Activated naive CD8-positive, alpha-beta T cell treated with anti-CD3 and anti-CD28 coated beads, Interleukin-2, amount 10 ng/mL, durations not matched to agents 7 days and 5 days (primary cell): ENCODE results near the gene HMGXB4. TPM values are rescaled to one million over a fixed set of nuclear protein-coding genes. Genes with fewer than 3 reads are reported as not detected.

Source experiments
- ATAC-seq: fragments of 150-1000 bp; cut with Tn5 transposase; one replicate; pipeline ENCODE4 v1.10.0; 2021; ENCODE audit warnings: low read depth, moderate library complexity
- POLR2A ChIA-PET: fragments of 350-600 bp; sonication (Branson Sonifier 250); formaldehyde crosslinking; loops from one replicate; lab custom pipeline; 2021; ENCODE audit warnings: antibody characterized with exemption; lab: Charles Lee
- DNase-seq: peaks from one replicate; pipeline ENCODE4 v3.0.0; 2021
- H3K27ac Mint-ChIP-seq: one replicate; pipeline ENCODE4 v1.8.0; 2022; ENCODE audit warnings: mild to moderate bottlenecking, mixed read lengths
- H3K27me3 Mint-ChIP-seq: one replicate; pipeline ENCODE4 v1.8.0; 2022; ENCODE audit warnings: mild to moderate bottlenecking, moderate library complexity, mixed read lengths
- H3K36me3 Mint-ChIP-seq: one replicate; pipeline ENCODE4 v1.8.0; 2021; ENCODE audit warnings: mild to moderate bottlenecking, mixed read lengths
- H3K4me1 Mint-ChIP-seq: one replicate; pipeline ENCODE4 v1.8.0; 2021; ENCODE audit warnings: mixed read lengths
- H3K4me3 Mint-ChIP-seq: one replicate; pipeline ENCODE4 v1.8.0; 2022; ENCODE audit warnings: mild to moderate bottlenecking, moderate library complexity, mixed read lengths
- H3K9me3 Mint-ChIP-seq: one replicate; pipeline ENCODE4 v1.8.0; 2021; ENCODE audit warnings: mixed read lengths
- total RNA-seq, 2 experiments: library from RNA; stranded (reverse); gene quantifications; one replicate each; pipeline ENCODE4 v1.2.3, GENCODE V29; 2021

HMGXB4 gene
- total RNA-seq, 2 experiments from 2014 or later, result 35.4 to 36.2 TPM

- no peak overlapping the region for H3K4me3 Mint-ChIP-seq
- DNase-seq, result no peak
Measured at GRCh38 chr22:35307892-35308291, 50.6 kb downstream of the HMGXB4 start.

GRCh38 chr22:35308480-35309021 lies 51.3 kb downstream of the HMGXB4 start:
- H3K27me3 Mint-ChIP-seq, result no peaks in the 10 kb centered on the region
- H3K9me3 Mint-ChIP-seq, result no peaks in the 10 kb centered on the region
- ATAC-seq (peak; percentile 27), DNase-seq (no peak)
- peak overlapping the region; percentile 64 for H3K27ac Mint-ChIP-seq
- H3K4me3 Mint-ChIP-seq, result peak overlapping the region; percentile 55
- H3K36me3 Mint-ChIP-seq, result peaks cover 4% of the 10 kb centered on the region
- H3K4me1 Mint-ChIP-seq, result peaks cover 51% of the 10 kb centered on the region
- POLR2A ChIA-PET, result interaction anchor here (1.9 kb wide), 1 partner anchor 9 kb away, joined by 8 read pairs; the partner anchor contains the start of gene TOM1

More at GRCh38 chr22:35307892-35308291, 50.6 kb downstream of the HMGXB4 start:
- POLR2A ChIA-PET, result interaction anchor here (0.7 to 1.9 kb wide), 2 partner anchors 8 to 579 kb away, joined by 3 to 8 read pairs; partner anchors contain the start of gene TOM1
- ATAC-seq, result no peak
- Mint-ChIP-seq H3K27ac (peak overlapping the region; percentile 13), H3K9me3 (no peaks in the 10 kb centered on the region), H3K36me3 (peaks cover 4% of the 10 kb centered on the region), H3K27me3 (no peaks in the 10 kb centered on the region), H3K4me1 (peaks cover 47% of the 10 kb centered on the region)

GRCh38 chr22:35310556-35311550 lies 53.6 kb downstream of the HMGXB4 start:
- Mint-ChIP-seq H3K4me1 (peaks cover 50% of the 10 kb centered on the region), H3K9me3 (no peaks in the 10 kb centered on the region), H3K4me3 (no peak overlapping the region), H3K36me3 (peaks cover 1% of the 10 kb centered on the region), H3K27me3 (no peaks in the 10 kb centered on the region), H3K27ac (no peak overlapping the region)
- ATAC-seq (no peak), DNase-seq (no peak)
- POLR2A ChIA-PET, result interaction anchor here (1.5 kb wide), 1 partner anchor 11 kb away, joined by 6 read pairs; the partner anchor contains the start of gene TOM1

- no peak overlapping the region for H3K4me3 Mint-ChIP-seq
- peaks cover 44% of the 10 kb centered on the region for H3K4me1 Mint-ChIP-seq
- POLR2A ChIA-PET, result interaction anchor here (1.5 kb wide), 1 partner anchor 12 kb away, joined by 6 read pairs; the partner anchor contains the start of gene TOM1
- H3K36me3 Mint-ChIP-seq, result peaks cover 1% of the 10 kb centered on the region
- ATAC-seq (no peak), DNase-seq (no peak)
- H3K27me3 Mint-ChIP-seq, result no peaks in the 10 kb centered on the region
- no peak overlapping the region for H3K27ac Mint-ChIP-seq
- no peaks in the 10 kb centered on the region for H3K9me3 Mint-ChIP-seq
Measured at GRCh38 chr22:35311551-35311999, 54.3 kb downstream of the HMGXB4 start.

- Mint-ChIP-seq H3K27me3 (no peaks in the 10 kb centered on the region), H3K27ac (peak overlapping the region; percentile 13), H3K9me3 (no peaks in the 10 kb centered on the region), H3K4me1 (peaks cover 36% of the 10 kb centered on the region), H3K4me3 (no peak overlapping the region), H3K36me3 (peaks cover 1% of the 10 kb centered on the region)
- POLR2A ChIA-PET, result interaction anchor here (0.7 kb wide), 1 partner anchor 238 kb away, joined by 3 read pairs; no protein-coding TSS in a partner anchor
- no peak for DNase-seq
- no peak for ATAC-seq
Measured at GRCh38 chr22:35312198-35313059, 55.1 kb downstream of the HMGXB4 start.

GRCh38 chr22:35313311-35314121 lies 56.2 kb downstream of the HMGXB4 start:
- ATAC-seq (no peak), DNase-seq (peak; percentile 28)
- Mint-ChIP-seq H3K4me1 (peaks cover 30% of the 10 kb centered on the region), H3K27ac (no peak overlapping the region), H3K36me3 (peaks cover 1% of the 10 kb centered on the region), H3K4me3 (no peak overlapping the region), H3K27me3 (no peaks in the 10 kb centered on the region), H3K9me3 (no peaks in the 10 kb centered on the region)
- POLR2A ChIA-PET, result interaction anchor here (0.7 kb wide), 1 partner anchor 237 kb away, joined by 3 read pairs; no protein-coding TSS in a partner anchor

- ATAC-seq, result no peak
- H3K27me3 Mint-ChIP-seq, result no peaks in the 10 kb centered on the region
- no peaks in the 10 kb centered on the region for H3K36me3 Mint-ChIP-seq
- peaks cover 23% of the 10 kb centered on the region for H3K4me1 Mint-ChIP-seq
- DNase-seq, result peak; percentile 12
- H3K9me3 Mint-ChIP-seq, result no peaks in the 10 kb centered on the region
- no peak overlapping the region for H3K27ac Mint-ChIP-seq
- no peak overlapping the region for H3K4me3 Mint-ChIP-seq
- POLR2A ChIA-PET, result no interaction called here
Measured at GRCh38 chr22:35314161-35314942, 57.1 kb downstream of the HMGXB4 start.

- POLR2A ChIA-PET, result no interaction called here
- H3K36me3 Mint-ChIP-seq, result no peaks in the 10 kb centered on the region
- no peak overlapping the region for H3K4me3 Mint-ChIP-seq
- no peak for ATAC-seq
- H3K9me3 Mint-ChIP-seq, result no peaks in the 10 kb centered on the region
- peaks cover 21% of the 10 kb centered on the region for H3K4me1 Mint-ChIP-seq
- H3K27me3 Mint-ChIP-seq, result no peaks in the 10 kb centered on the region
- H3K27ac Mint-ChIP-seq, result no peak overlapping the region
- DNase-seq, result peak; percentile 25
Measured at GRCh38 chr22:35315141-35315854, 58.0 kb downstream of the HMGXB4 start.

GRCh38 chr22:35315855-35316745 lies 58.8 kb downstream of the HMGXB4 start:
- no peaks in the 10 kb centered on the region for H3K36me3 Mint-ChIP-seq
- peaks cover 13% of the 10 kb centered on the region for H3K4me1 Mint-ChIP-seq
- DNase-seq, result peak; percentile 15

GRCh38 chr22:35316751-35317150 lies 59.5 kb downstream of the HMGXB4 start:
- H3K27ac Mint-ChIP-seq, result no peak overlapping the region
- H3K36me3 Mint-ChIP-seq, result no peaks in the 10 kb centered on the region
- H3K4me3 Mint-ChIP-seq, result no peak overlapping the region
- peaks cover 12% of the 10 kb centered on the region for H3K4me1 Mint-ChIP-seq
- H3K9me3 Mint-ChIP-seq, result no peaks in the 10 kb centered on the region
- ATAC-seq (no peak), DNase-seq (peak; percentile 8)
- POLR2A ChIA-PET, result no interaction called here
- H3K27me3 Mint-ChIP-seq, result no peaks in the 10 kb centered on the region

More at GRCh38 chr22:35315855-35316745, 58.8 kb downstream of the HMGXB4 start:
- no peak overlapping the region for H3K27ac Mint-ChIP-seq
- POLR2A ChIA-PET, result no interaction called here
- no peak for ATAC-seq
- no peaks in the 10 kb centered on the region for H3K9me3 Mint-ChIP-seq
- H3K27me3 Mint-ChIP-seq, result no peaks in the 10 kb centered on the region
- no peak overlapping the region for H3K4me3 Mint-ChIP-seq
